MM.1S (cell line): Measurements from ENCODE around the gene FAM81A.

ENCODE experiments used
- EZH2 ChIP-seq: fragments of 300-600 bp; sonication (generic); optimal IDR thresholded peaks from 2 replicates; pipeline ENCODE3; 2017; ENCODE audit warnings: low read depth, mild to moderate bottlenecking, antibody characterized with exemption, low read length, mixed read lengths
- TF ChIP-seq, protein P1 (sequence below): fragments of 300-600 bp; sonication (generic); IDR thresholded peaks from 2 replicates; pipeline ENCODE4 v1.5.1; 2016; ENCODE audit warnings: antibody characterized with exemption, low read length, mixed read lengths

DNA sequence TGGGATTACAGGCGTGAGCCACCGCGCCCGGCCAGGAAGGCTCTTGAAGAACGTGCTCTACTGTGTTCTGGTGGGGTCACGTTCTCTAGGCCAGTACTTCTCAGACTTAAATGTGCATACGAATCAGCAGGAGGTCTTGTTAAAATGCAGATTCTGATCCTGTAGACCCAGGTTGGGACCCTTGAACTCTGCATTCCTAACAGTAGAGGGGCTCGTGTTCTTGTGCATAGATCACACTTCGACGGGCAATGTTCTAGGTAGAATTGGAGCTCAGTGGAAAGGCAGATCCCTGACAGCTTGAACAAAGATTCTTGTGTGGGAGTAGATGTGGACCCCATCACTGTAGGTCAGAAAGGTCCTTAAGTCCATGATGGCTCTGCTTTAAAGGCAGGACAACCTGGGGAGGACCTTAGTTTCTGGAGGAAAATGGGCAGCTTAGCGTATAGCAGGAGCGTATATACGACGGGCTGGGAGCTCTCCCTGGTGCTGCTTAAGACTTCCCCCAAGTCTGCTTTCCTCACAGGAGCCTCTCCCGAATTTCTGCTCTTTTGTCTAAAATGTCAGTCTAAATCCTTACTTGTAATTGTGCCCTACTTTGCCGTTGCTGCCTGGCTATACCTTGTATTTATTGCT lies 16.9 kb upstream of the FAM81A start:
- TF ChIP-seq, protein P1, sequence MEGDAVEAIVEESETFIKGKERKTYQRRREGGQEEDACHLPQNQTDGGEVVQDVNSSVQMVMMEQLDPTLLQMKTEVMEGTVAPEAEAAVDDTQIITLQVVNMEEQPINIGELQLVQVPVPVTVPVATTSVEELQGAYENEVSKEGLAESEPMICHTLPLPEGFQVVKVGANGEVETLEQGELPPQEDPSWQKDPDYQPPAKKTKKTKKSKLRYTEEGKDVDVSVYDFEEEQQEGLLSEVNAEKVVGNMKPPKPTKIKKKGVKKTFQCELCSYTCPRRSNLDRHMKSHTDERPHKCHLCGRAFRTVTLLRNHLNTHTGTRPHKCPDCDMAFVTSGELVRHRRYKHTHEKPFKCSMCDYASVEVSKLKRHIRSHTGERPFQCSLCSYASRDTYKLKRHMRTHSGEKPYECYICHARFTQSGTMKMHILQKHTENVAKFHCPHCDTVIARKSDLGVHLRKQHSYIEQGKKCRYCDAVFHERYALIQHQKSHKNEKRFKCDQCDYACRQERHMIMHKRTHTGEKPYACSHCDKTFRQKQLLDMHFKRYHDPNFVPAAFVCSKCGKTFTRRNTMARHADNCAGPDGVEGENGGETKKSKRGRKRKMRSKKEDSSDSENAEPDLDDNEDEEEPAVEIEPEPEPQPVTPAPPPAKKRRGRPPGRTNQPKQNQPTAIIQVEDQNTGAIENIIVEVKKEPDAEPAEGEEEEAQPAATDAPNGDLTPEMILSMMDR = no peak
- TF ChIP-seq EZH2 = no peak
